Heart right ventricle (tissue), 16 donors: ENCODE results near the gene MINK1. TPM values are rescaled to one million over a fixed set of nuclear protein-coding genes. Genes with fewer than 3 reads are reported as not detected.
A peak's percentile ranks its signal among the peaks of the same experiment; 100 is the strongest.

Experiments used
- ATAC-seq, 8 donors: fragments of 200-7000 bp; cut with Tn5 transposase; one replicate each; pipeline ENCODE4 v1.9.1; 2020; ENCODE audit warnings: mild to moderate bottlenecking in 8 of 8, moderate library complexity in 8 of 8, moderate number of reproducible peaks in 1 of 8
- DNase-seq, 2 donors: peaks; one replicate each; pipeline ENCODE4 v3.0.0-alpha.2; 2020
- H3K27ac ChIP-seq, 10 donors: fragments of 200-600 bp; sonication (generic) in 2 of 10; one replicate each; pipeline versions ENCODE4 v1.5.0 to v1.8.0; 2020 to 2022; ENCODE audit warnings: mild to moderate bottlenecking in 3 of 10
- H3K27me3 ChIP-seq, 7 donors: fragments of 200-600 bp; one replicate each; pipeline ENCODE4 v1.8.0; 2021 to 2022; ENCODE audit warnings: mild to moderate bottlenecking in 2 of 7
- H3K36me3 ChIP-seq, 9 donors: fragments of 200-600 bp; sonication (generic) in 1 of 9; one replicate each; pipeline versions ENCODE4 v1.5.0 to v1.8.0; 2020 to 2022; ENCODE audit warnings: mild to moderate bottlenecking in 2 of 9
- H3K4me1 ChIP-seq, 9 donors: fragments of 200-600 bp; sonication (generic) in 1 of 9; one replicate each; pipeline versions ENCODE4 v1.5.0 to v1.8.0; 2020 to 2022; ENCODE audit warnings: mild to moderate bottlenecking in 4 of 9
- H3K4me3 ChIP-seq, 10 donors: fragments of 200-600 bp; sonication (generic) in 2 of 10; one replicate each; pipeline versions ENCODE4 v1.5.0 to v1.8.0; 2020 to 2022; ENCODE audit warnings: mild to moderate bottlenecking in 7 of 10, moderate library complexity in 2 of 10
- H3K9me3 ChIP-seq, 11 donors: fragments of 200-600 bp in 10 of 11; sonication (generic) in 2 of 11; one replicate each; pipeline versions ENCODE4 v1.5.0 to v1.8.0; 2013 to 2022; ENCODE audit warnings: mild to moderate bottlenecking in 2 of 11, control low read depth in 1 of 11, moderate library complexity in 1 of 11
- CTCF ChIP-seq, 9 donors: fragments of 200-600 bp; sonication (generic) in 2 of 9; IDR thresholded peaks; one replicate each; pipeline versions ENCODE4 v1.5.0 to v1.8.0; 2021 to 2022; ENCODE audit warnings: antibody characterized with exemption in 9 of 9, mild to moderate bottlenecking in 5 of 9, moderate library complexity in 1 of 9
- WGBS, 2 donors: extraction: QIAGEN DNeasy Blood & Tissue Kit; methylation state at CpG; one replicate each; pipeline ENCODE4 v1.1.7; 2013; ENCODE audit warnings: inconsistent platforms in 1 of 2; 5-methylcytosine and 5-hydroxymethylcytosine counted together
- intact Hi-C, 10 donors: fragments of 100-400 bp; cut with DNase I; formaldehyde crosslinking; loops; one replicate each; pipeline versions ENCODE4 v1.11.1 to v1.14.2; 2022
- polyA plus RNA-seq, 2 donors: library from polyadenylated mRNA; stranded (reverse); fragments of 200-250 nt; gene quantifications; one replicate each; pipeline ENCODE4 v1.2.3, GENCODE V29; 2013
- total RNA-seq, 10 donors: library from RNA; stranded (reverse); fragmentation: NEBNext Ultra II Directional in 3 of 10; extraction: Animal tissue kit (Norgen Biotek cat#: 25700) in 3 of 10; gene quantifications; one replicate each; pipeline versions ENCODE4 v1.2.1 to v1.2.4, GENCODE V29; 2021 to 2023
- donor health status: Arrhythmogenic right ventricular cardiomyopathy.
- donor health status: ischemic (EF 13 %, LVEDD 7.1; RV severe dilation, severe dysfunction).
- donor health status: healthy with polysubstance abuse.
- donor health status: DM: no; HTN: yes; CAD: no.
- donor health status: DM: no; HTN: no; CAD: no.
- donor health status: ischemic (EF 25% LVEDD 6.9; RV normal size, moderate dysfunction).
- donor health status: ischemic (EF 25% LVEDD 5.7; RV mildly dilated, moderate dysfunction).
- donor health status: healthy.
- donor health status: DM: yes; HTN: yes; CAD: no.
- donor health status: Ischemic cardiomyopathy.
- donor health status: ischemic (EF 35%, LVEDD 5.7; RV mildly dilated, moderate dysfunction).
- donor health status: nonischemic (EF 11% LVEDD 7.7; RV severe dilation, severe dysfunction).
- donor health status: DM: yes; HTN: yes; CAD: no.
- donor health status: PGD.
- donor health status: ischemic (EF 29% LVEDD 5.4; RV normal size, mild dysfunction).
- donor health status: nonischemic (EF 23%, LVEDD 6.1; RV moderate dilation, normal function).

Gene MINK1
- total and polyA plus RNA-seq, 12 donors, result 17.3 to 54.1 (median 33.5) TPM

- no peaks in the 10 kb centered on the region for H3K27me3 ChIP-seq
- H3K4me1 ChIP-seq, result peaks cover 17 to 65% (median 41%) of the 10 kb centered on the region in 9 donors
- no peaks in the 10 kb centered on the region for H3K9me3 ChIP-seq
- H3K27ac ChIP-seq, result peak within 1 kb of the TSS; percentile 89 to 98 (median 94)
- intact Hi-C loops, result loop anchor here in 4 of 10 donors (1.0 to 10.0 kb wide), 5 partner anchors 8 to 47 kb away; partner anchors contain the start of genes CAMTA2 (in 4 of the 4), PFN1 (in 1 of the 4) and SPAG7 (in 1 of the 4)
- peak in 2 of 9 donors; percentile 12 to 15 for TF ChIP-seq CTCF (IDR thresholded peaks at IDR 0.05)
- ATAC-seq (peak; percentile 93 to 96 (median 95)), DNase-seq (peak; percentile 92 to 96)
- peak within 1 kb of the TSS; percentile 50 to 95 (median 85) for H3K4me3 ChIP-seq
- 0% methylated on average over 72 of the region's 72 CpGs for WGBS, 2 donors
- H3K36me3 ChIP-seq, result peaks cover 0 to 68% (median 19%) of the 10 kb centered on the region in 9 donors
Observed at GRCh38 chr17:4939796-4940554, 106.8 kb downstream of the MINK1 start, which contains the start of the genes RNF167 and SLC25A11. TSS of gene RNF167 (plus strand) at chr17:4940268. CDS start at chr17:4940910, 642 bp downstream. TSS of gene SLC25A11 (minus strand) at chr17:4940046. CDS start at chr17:4939910, 136 bp downstream.

GRCh38 chr17:4940555-4941318, 107.6 kb downstream of the MINK1 start:
- H3K36me3 ChIP-seq, result peaks cover 0 to 71% (median 19%) of the 10 kb centered on the region in 9 donors
- WGBS, 2 donors, result 1 to 2% methylated on average over 29 of the region's 29 CpGs
- DNase-seq, result peak in 1 of 2 donors; percentile 70

GRCh38 chr17:4941319-4941610, 108.1 kb downstream of the MINK1 start:
- Histone ChIP-seq H3K27ac (peak overlapping the region in 8 of 10 donors; percentile 89 to 98 (median 94)), H3K9me3 (no peaks in the 10 kb centered on the region), H3K27me3 (no peaks in the 10 kb centered on the region), H3K36me3 (peaks cover 0 to 71% (median 19%) of the 10 kb centered on the region in 9 donors), H3K4me1 (peaks cover 28 to 78% (median 54%) of the 10 kb centered on the region in 9 donors), H3K4me3 (peak overlapping the region; percentile 45 to 95 (median 85))
- TF ChIP-seq CTCF (IDR thresholded peaks at IDR 0.05), result no peak
- intact Hi-C loops, result loop anchor here in 2 of 10 donors (5.0 kb wide), 1 partner anchor 46 kb away; the partner anchor contains the start of gene CAMTA2 (in 2 of the 2)
- DNase-seq, result no peak
- no peak for ATAC-seq
- WGBS, 2 donors, result 38 to 47% methylated on average over 4 of the region's 4 CpGs

More at GRCh38 chr17:4940555-4941318, 107.6 kb downstream of the MINK1 start:
- Histone ChIP-seq H3K27ac (peak overlapping the region; percentile 89 to 98 (median 94)), H3K4me3 (peak overlapping the region; percentile 45 to 95 (median 85)), H3K27me3 (no peaks in the 10 kb centered on the region), H3K4me1 (peaks cover 24 to 72% (median 49%) of the 10 kb centered on the region in 9 donors), H3K9me3 (no peaks in the 10 kb centered on the region)
- no peak for TF ChIP-seq CTCF (IDR thresholded peaks at IDR 0.05)
- ATAC-seq, result peak; percentile 62 to 89 (median 82)
- intact Hi-C loops, result loop anchor here in 2 of 10 donors (1.0 to 5.0 kb wide), 3 partner anchors 8 to 47 kb away; partner anchors contain the start of genes CAMTA2 (in 2 of the 2), PFN1 (in 1 of the 2) and SPAG7 (in 1 of the 2)
